H1 (cell line): Measurements from ENCODE around the gene STARD9. TPM values are rescaled to one million over a fixed set of nuclear protein-coding genes. Genes with fewer than 3 reads are reported as not detected.

Experiments
- HDAC6 ChIP-seq: IDR thresholded peaks from one replicate; pipeline ENCODE4 v1.7.1; 2012; ENCODE audit warnings: low read depth, mild to moderate bottlenecking, inconsistent platforms, low read length, moderate library complexity
- SIN3A ChIP-seq, 2 experiments: IDR thresholded peaks in 1 of 2; conservative IDR thresholded peaks in 1 of 2; 2 replicates each; pipeline ENCODE4 v1.6.1; 2011 to 2012; ENCODE audit warnings: low read length in 2 of 2, improper control_type of control experiment in 1 of 2, low read depth in 1 of 2, mild to moderate bottlenecking in 1 of 2
- SP1 ChIP-seq: IDR thresholded peaks from 2 replicates; pipeline ENCODE4 v1.6.1; 2011; ENCODE audit warnings: low read depth, low read length
- YY1 ChIP-seq: IDR thresholded peaks from 2 replicates; pipeline ENCODE4 v1.6.1; 2011; ENCODE audit warnings: low read depth, mild to moderate bottlenecking, low read length
- polyA plus RNA-seq, 7 experiments: library from polyadenylated mRNA; depleted of rRNA in 3 of 7; stranded (reverse) in 5 of 7; unstranded in 2 of 7; fragments of >200 nt in 5 of 7; fragments of 200-250 nt in 2 of 7; gene quantifications; 1 replicate in 5 of 7; 2 replicates in 1 of 7; 4 replicates in 1 of 7; pipeline versions ENCODE4 v1.2.1 to v1.2.3, GENCODE V29; 2011 to 2013; ENCODE audit warnings: missing spikeins in 2 of 7, mixed read lengths in 2 of 7
- total RNA-seq: library from RNA; stranded (reverse); fragmentation: NEBNext Ultra II Directional; extraction: Animal tissue kit (Norgen Biotek cat#: 25700); gene quantifications from 2 replicates; pipeline ENCODE4 v1.2.1, GENCODE V29; 2021

The STARD9 gene
- total and polyA plus RNA-seq, 2 of the 8 experiments (the other 6 are each of a cell fraction or from before 2014, with no cell fraction given), result 2.8 to 7.0 TPM

DNA sequence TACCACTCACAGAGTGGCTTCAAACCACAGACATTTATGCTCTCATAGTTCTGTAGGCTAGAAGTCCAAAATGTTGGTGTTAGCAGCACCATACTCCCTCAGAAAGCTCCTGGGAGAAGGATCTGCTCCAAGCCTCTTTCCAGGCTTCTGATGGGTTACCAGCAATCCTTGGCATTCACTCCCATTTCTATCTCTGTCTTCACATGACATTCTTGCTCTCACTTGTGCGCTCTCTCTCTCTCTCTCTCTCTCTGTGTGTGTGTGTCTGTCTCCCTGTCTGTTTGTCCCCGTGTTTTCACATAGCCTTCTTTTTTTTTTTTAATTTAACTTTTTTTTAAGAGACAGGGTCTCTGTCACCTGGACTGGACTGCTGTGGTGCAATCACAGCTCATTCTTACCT lies 135.3 kb downstream of the STARD9 start (continued):
- TF ChIP-seq SP1 (no peak), HDAC6 (no peak), YY1 (no peak), SIN3A (conservative IDR thresholded peaks at IDR 0.05 in 1 of 2, IDR thresholded peaks at IDR 0.05 in 1 of 2; ENCODE audit: low read depth in 1 of 2, low read length in 2 of 2) (no peak)
